ENCODE results near the gene GTPBP1. TPM values are rescaled to one million over a fixed set of nuclear protein-coding genes. Genes with fewer than 3 reads are reported as not detected.

The GTPBP1 gene
- total RNA-seq, 1 experiment from 2014 or later = 8.3 TPM

GRCh38 chr22:38700789-38701628 is 4.7 kb upstream of the GTPBP1 start, which contains the start of gene JOSD1:
JOSD1 (minus strand) TSS chr22:38700943; CDS start chr22:38699987, 956 bp downstream.
- peak; percentile 63 for DNase-seq (ENCODE audit: low spot score)

GRCh38 chr22:38704654-38705234 is 1.0 kb upstream of the GTPBP1 start:
- no peak for DNase-seq (ENCODE audit: low spot score)

GRCh38 chr22:38706101-38706900 is 557 bp downstream of the GTPBP1 start:
- no peak for DNase-seq (ENCODE audit: low spot score)

GRCh38 chr22:38706901-38707195 is 1.1 kb downstream of the GTPBP1 start:
- no peak for DNase-seq (ENCODE audit: low spot score)

GRCh38 chr22:38707346-38707745 is 1.6 kb downstream of the GTPBP1 start:
- DNase-seq (ENCODE audit: low spot score) = peak; percentile 40

- no peak for DNase-seq (ENCODE audit: low spot score)
These were observed 2.2 kb downstream of the GTPBP1 start for GRCh38 chr22:38707984-38708383.

GRCh38 chr22:38709306-38709705 is 3.6 kb downstream of the GTPBP1 start:
- DNase-seq (ENCODE audit: low spot score) = no peak

GRCh38 chr22:38710351-38710750 is 4.6 kb downstream of the GTPBP1 start:
- no peak for DNase-seq (ENCODE audit: low spot score)

GRCh38 chr22:38710866-38711265 is 5.1 kb downstream of the GTPBP1 start:
- DNase-seq (ENCODE audit: low spot score) = no peak

- no peak for DNase-seq (ENCODE audit: low spot score)
These were observed 6.9 kb downstream of the GTPBP1 start for GRCh38 chr22:38712486-38713207.

GRCh38 chr22:38713921-38714320 is 8.2 kb downstream of the GTPBP1 start:
- no peak for DNase-seq (ENCODE audit: low spot score)

GRCh38 chr22:38715176-38715764 is 9.5 kb downstream of the GTPBP1 start:
- DNase-seq (ENCODE audit: low spot score) = no peak

- no peak for DNase-seq (ENCODE audit: low spot score)
These were observed 10.1 kb downstream of the GTPBP1 start for GRCh38 chr22:38715852-38716251.

GRCh38 chr22:38716271-38716670 is 10.5 kb downstream of the GTPBP1 start:
- DNase-seq (ENCODE audit: low spot score) = no peak

- DNase-seq (ENCODE audit: low spot score) = no peak
These were observed 11.1 kb downstream of the GTPBP1 start for GRCh38 chr22:38716826-38717225.

- DNase-seq (ENCODE audit: low spot score) = no peak
These were observed 11.5 kb downstream of the GTPBP1 start for GRCh38 chr22:38717244-38717643.

GRCh38 chr22:38718414-38718813 is 12.7 kb downstream of the GTPBP1 start:
- peak; percentile 83 for DNase-seq (ENCODE audit: low spot score)

GRCh38 chr22:38719196-38719595 is 13.5 kb downstream of the GTPBP1 start:
- no peak for DNase-seq (ENCODE audit: low spot score)

GRCh38 chr22:38720350-38720749 is 14.6 kb downstream of the GTPBP1 start:
- DNase-seq (ENCODE audit: low spot score) = no peak

GRCh38 chr22:38721551-38721950 is 15.8 kb downstream of the GTPBP1 start:
- no peak for DNase-seq (ENCODE audit: low spot score)

- no peak for DNase-seq (ENCODE audit: low spot score)
These were observed 18.4 kb downstream of the GTPBP1 start for GRCh38 chr22:38724176-38724575.

All from A172 (cell line).